H9 (cell line): ENCODE data around the gene NCKAP5. TPM values are rescaled to one million over a fixed set of nuclear protein-coding genes. Genes with fewer than 3 reads are reported as not detected.

Experiments used
- DNase-seq: peaks from one replicate; pipeline ENCODE4 v3.0.0-alpha.2; 2017
- H2AFZ ChIP-seq: one replicate; pipeline ENCODE4 v1.6.1; 2013; ENCODE audit warnings: mild to moderate bottlenecking, low read length, control low read depth, moderate library complexity
- H2AK5ac ChIP-seq: 2 replicates; pipeline ENCODE4 v1.6.1; 2013; ENCODE audit warnings: low read length, control low read depth, mixed read lengths; ENCODE audit not compliant: insufficient read length
- H2BK120ac ChIP-seq: one replicate; pipeline ENCODE4 v1.6.1; 2013; ENCODE audit warnings: low read depth, mild to moderate bottlenecking, low read length, control low read depth, inconsistent platforms; ENCODE audit not compliant: poor library complexity, severe bottlenecking
- H2BK12ac ChIP-seq: 2 replicates; pipeline ENCODE4 v1.6.1; 2013; ENCODE audit warnings: low read length, control low read depth, mixed read lengths, low read depth; ENCODE audit not compliant: insufficient read length
- H2BK15ac ChIP-seq: 2 replicates; pipeline ENCODE4 v1.6.1; 2013; ENCODE audit warnings: low read depth, low read length, control low read depth
- H2BK20ac ChIP-seq: one replicate; pipeline ENCODE4 v1.6.1; 2013; ENCODE audit warnings: low read depth, mild to moderate bottlenecking, low read length, control low read depth, inconsistent platforms; ENCODE audit not compliant: poor library complexity, severe bottlenecking
- H2BK5ac ChIP-seq: 2 replicates; pipeline ENCODE4 v1.6.1; 2013; ENCODE audit warnings: low read length, control low read depth, mixed read lengths; ENCODE audit not compliant: insufficient read length
- H3K14ac ChIP-seq: 2 replicates; pipeline ENCODE4 v1.6.1; 2013; ENCODE audit warnings: low read length, control low read depth; ENCODE audit not compliant: insufficient read depth
- H3K18ac ChIP-seq: 2 replicates; pipeline ENCODE4 v1.6.1; 2013; ENCODE audit warnings: low read depth, mild to moderate bottlenecking, mixed read lengths, low read length, control low read depth; ENCODE audit not compliant: insufficient read length
- H3K23ac ChIP-seq: 2 replicates; pipeline ENCODE4 v1.6.1; 2013; ENCODE audit warnings: low read length, control low read depth, mixed read lengths, low read depth; ENCODE audit not compliant: insufficient read length
- H3K23me2 ChIP-seq: 2 replicates; pipeline ENCODE4 v1.6.1; 2013; ENCODE audit warnings: low read depth, mild to moderate bottlenecking, mixed read lengths, low read length, control low read depth; ENCODE audit not compliant: insufficient read length, poor library complexity, severe bottlenecking
- H3K27ac ChIP-seq: 2 replicates; pipeline ENCODE4 v1.5.1; 2013; ENCODE audit warnings: low read length, control low read depth, mixed read lengths, low read depth; ENCODE audit not compliant: insufficient read length
- H3K27me3 ChIP-seq: 2 replicates; pipeline ENCODE4 v1.6.1; 2013; ENCODE audit warnings: low read length, control low read depth, inconsistent platforms; ENCODE audit not compliant: insufficient read depth
- H3K4ac ChIP-seq: 2 replicates; pipeline ENCODE4 v1.6.1; 2013; ENCODE audit warnings: low read depth, mild to moderate bottlenecking, control low read depth, inconsistent platforms, low read length, moderate library complexity
- H3K4me1 ChIP-seq: 2 replicates; pipeline ENCODE4 v1.6.1; 2013; ENCODE audit warnings: low read length, control low read depth, inconsistent platforms; ENCODE audit not compliant: insufficient read depth
- H3K4me2 ChIP-seq: 2 replicates; pipeline ENCODE4 v1.6.1; 2013; ENCODE audit warnings: low read length, control low read depth, mixed read lengths; ENCODE audit not compliant: insufficient read length, insufficient read depth
- H3K56ac ChIP-seq: 2 replicates; pipeline ENCODE4 v1.6.1; 2013; ENCODE audit warnings: low read depth, mild to moderate bottlenecking, mixed read lengths, low read length, control low read depth; ENCODE audit not compliant: insufficient read length
- H3K79me1 ChIP-seq: 2 replicates; pipeline ENCODE4 v1.6.1; 2013; ENCODE audit warnings: low read depth, mild to moderate bottlenecking, moderate library complexity, low read length, control low read depth, inconsistent platforms; ENCODE audit not compliant: insufficient read depth, poor library complexity, severe bottlenecking
- H3K79me2 ChIP-seq: 2 replicates; pipeline ENCODE4 v1.6.1; 2013; ENCODE audit warnings: low read length, control low read depth, inconsistent platforms; ENCODE audit not compliant: insufficient read depth
- H3K9ac ChIP-seq: 2 replicates; pipeline ENCODE4 v1.6.1; 2013; ENCODE audit warnings: low read length, control low read depth, mixed read lengths; ENCODE audit not compliant: insufficient read length; ENCODE audit errors: extremely low read depth
- H3K9me3 ChIP-seq: one replicate; pipeline ENCODE4 v1.6.1; 2013; ENCODE audit warnings: low read depth, low read length, inconsistent platforms; ENCODE audit not compliant: control insufficient read depth
- H3T11ph ChIP-seq: one replicate; pipeline ENCODE4 v1.6.1; 2013; ENCODE audit warnings: mild to moderate bottlenecking, low read length, control low read depth, inconsistent platforms
- H4K20me1 ChIP-seq: one replicate; pipeline ENCODE4 v1.6.1; 2013; ENCODE audit not compliant: control insufficient read depth, insufficient read length, insufficient read depth
- H4K5ac ChIP-seq: 2 replicates; pipeline ENCODE4 v1.6.1; 2013; ENCODE audit warnings: low read depth, mild to moderate bottlenecking, mixed read lengths, low read length, control low read depth; ENCODE audit not compliant: insufficient read length
- H4K8ac ChIP-seq: replicated peaks from 2 replicates; pipeline ENCODE4 v1.6.1; 2013; ENCODE audit warnings: low read length, control low read depth, mixed read lengths, low read depth; ENCODE audit not compliant: insufficient read length
- H4K91ac ChIP-seq: 2 replicates; pipeline ENCODE4 v1.6.1; 2013; ENCODE audit warnings: low read depth, mild to moderate bottlenecking, moderate library complexity, mixed read lengths, low read length, control low read depth; ENCODE audit not compliant: insufficient read length
- H3K27ac Mint-ChIP-seq, 3 experiments: 2 replicates in 2 of 3; 3 replicates in 1 of 3; pipeline ENCODE4 v1.8.0; 2020 to 2021; ENCODE audit warnings: mixed read lengths in 3 of 3, mild to moderate bottlenecking in 1 of 3, moderate library complexity in 1 of 3
- H3K27me3 Mint-ChIP-seq: 2 replicates; pipeline ENCODE4 v1.8.0; 2021; ENCODE audit warnings: low read depth, mild to moderate bottlenecking, moderate library complexity, mixed read lengths
- H3K36me3 Mint-ChIP-seq, 3 experiments: 2 replicates in 2 of 3; 3 replicates in 1 of 3; pipeline ENCODE4 v1.8.0; 2020 to 2021; ENCODE audit warnings: low read depth in 3 of 3, mixed read lengths in 3 of 3; ENCODE audit not compliant: insufficient read depth in 1 of 3
- H3K4me1 Mint-ChIP-seq, 2 experiments: 2 replicates each; pipeline ENCODE4 v1.8.0; 2020; ENCODE audit warnings: mixed read lengths in 2 of 2
- H3K4me3 Mint-ChIP-seq, 2 experiments: 2 replicates in 1 of 2; 3 replicates in 1 of 2; pipeline ENCODE4 v1.8.0; 2020 to 2021; ENCODE audit warnings: mild to moderate bottlenecking in 2 of 2, mixed read lengths in 2 of 2, moderate library complexity in 1 of 2
- H3K9me3 Mint-ChIP-seq, 2 experiments: 2 replicates in 1 of 2; 3 replicates in 1 of 2; pipeline ENCODE4 v1.8.0; 2020; ENCODE audit warnings: mild to moderate bottlenecking in 2 of 2, mixed read lengths in 2 of 2, moderate library complexity in 1 of 2
- CTCF ChIP-seq: fragments of 200-600 bp; sonication (generic); conservative IDR thresholded peaks from 3 replicates; pipeline ENCODE4 v1.8.0; 2021; ENCODE audit warnings: antibody characterized with exemption, mild to moderate bottlenecking
- WGBS: extraction: QIAGEN DNeasy Blood & Tissue Kit; methylation state at CpG from one replicate; pipeline ENCODE4 v1.1.7; 2013; ENCODE audit warnings: missing lambda C conversion rate, low lambda C conversion rate, mixed read lengths; ENCODE audit not compliant: insufficient read length; ENCODE audit errors: extremely low coverage; 5-methylcytosine and 5-hydroxymethylcytosine counted together
- total RNA-seq: library from RNA; stranded (reverse); gene quantifications from 2 replicates; pipeline ENCODE4 v1.2.1, GENCODE V29; 2021

NCKAP5 gene
- total RNA-seq, 1 experiment from 2014 or later = 0.26 TPM

- Histone ChIP-seq H3K4me2 (no peak overlapping the region), H4K5ac (no peak overlapping the region), H3K18ac (no peak overlapping the region), H3K23ac (no peak overlapping the region), H3K27me3 (no peaks in the 10 kb centered on the region), H3K4ac (no peak overlapping the region), H3K79me2 (no peaks in the 10 kb centered on the region), H3K23me2 (no peaks in the 10 kb centered on the region), H2BK12ac (no peak overlapping the region), H2AK5ac (no peak overlapping the region), H3T11ph (no peak overlapping the region), H3K4me1 (no peaks in the 10 kb centered on the region), H2BK20ac (no peak overlapping the region), H3K9ac (no peak overlapping the region), H2BK5ac (no peak overlapping the region), H2AFZ (no peak overlapping the region), H4K8ac (no peak overlapping the region), H3K14ac (no peak overlapping the region), H4K20me1 (no peaks in the 10 kb centered on the region), H3K27ac (no peak overlapping the region), H2BK15ac (no peak overlapping the region), H3K56ac (no peak overlapping the region), H4K91ac (no peak overlapping the region), H3K79me1 (no peaks in the 10 kb centered on the region), H2BK120ac (no peak overlapping the region), H3K9me3 (no peaks in the 10 kb centered on the region)
- no peaks in the 10 kb centered on the region for H3K27me3 Mint-ChIP-seq
- H3K9me3 Mint-ChIP-seq = no peaks in the 10 kb centered on the region
- peaks cover 3 to 7% of the 10 kb centered on the region in 2 experiments; a peak in 2 of 4 replicates for H3K4me1 Mint-ChIP-seq
- no peak for TF ChIP-seq CTCF
- DNase-seq = no peak
- WGBS = no CpG with 5 or more reads among the region's 5 CpGs
- no peak overlapping the region for H3K27ac Mint-ChIP-seq
- no peaks in the 10 kb centered on the region for H3K36me3 Mint-ChIP-seq
- H3K4me3 Mint-ChIP-seq = no peak overlapping the region
Observed at GRCh38 chr2:133456156-133456555, 112.1 kb downstream of the NCKAP5 start.
